ENCODE data around the gene PLEKHM1.
"Not testable (repeated sequence)": the region's sequence is repeated elsewhere in the genome, so short reads cannot be mapped to it uniquely, and the experiment has no call there.

DNA sequence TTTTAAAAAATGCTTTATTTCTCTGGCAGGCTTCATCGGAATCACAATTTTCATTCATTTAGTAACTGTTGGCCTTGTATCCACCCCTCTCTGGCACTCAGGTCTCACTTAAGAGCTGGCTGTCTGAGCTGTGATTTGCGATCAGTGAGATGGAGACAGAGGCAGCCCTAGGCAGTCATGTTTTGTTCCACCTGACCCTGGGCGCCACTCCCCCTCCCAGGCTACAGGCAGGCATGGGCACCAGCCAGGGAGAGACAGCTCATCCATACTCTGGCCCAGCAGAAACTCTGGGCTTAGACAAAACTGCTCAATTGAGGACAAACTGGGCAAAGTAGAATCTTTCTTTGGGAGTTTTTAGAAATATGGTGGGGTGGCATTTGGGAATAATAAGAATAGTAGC, 14.7 kb upstream of the PLEKHM1 start:
- TF ChIP-seq, protein P1, sequence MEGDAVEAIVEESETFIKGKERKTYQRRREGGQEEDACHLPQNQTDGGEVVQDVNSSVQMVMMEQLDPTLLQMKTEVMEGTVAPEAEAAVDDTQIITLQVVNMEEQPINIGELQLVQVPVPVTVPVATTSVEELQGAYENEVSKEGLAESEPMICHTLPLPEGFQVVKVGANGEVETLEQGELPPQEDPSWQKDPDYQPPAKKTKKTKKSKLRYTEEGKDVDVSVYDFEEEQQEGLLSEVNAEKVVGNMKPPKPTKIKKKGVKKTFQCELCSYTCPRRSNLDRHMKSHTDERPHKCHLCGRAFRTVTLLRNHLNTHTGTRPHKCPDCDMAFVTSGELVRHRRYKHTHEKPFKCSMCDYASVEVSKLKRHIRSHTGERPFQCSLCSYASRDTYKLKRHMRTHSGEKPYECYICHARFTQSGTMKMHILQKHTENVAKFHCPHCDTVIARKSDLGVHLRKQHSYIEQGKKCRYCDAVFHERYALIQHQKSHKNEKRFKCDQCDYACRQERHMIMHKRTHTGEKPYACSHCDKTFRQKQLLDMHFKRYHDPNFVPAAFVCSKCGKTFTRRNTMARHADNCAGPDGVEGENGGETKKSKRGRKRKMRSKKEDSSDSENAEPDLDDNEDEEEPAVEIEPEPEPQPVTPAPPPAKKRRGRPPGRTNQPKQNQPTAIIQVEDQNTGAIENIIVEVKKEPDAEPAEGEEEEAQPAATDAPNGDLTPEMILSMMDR (IDR thresholded peaks at IDR 0.05; ENCODE audit: low read depth, low read length), result not testable (repeated sequence)
- not testable (repeated sequence) for TF ChIP-seq POLR2A (IDR thresholded peaks at IDR 0.05; ENCODE audit: extremely low read depth, insufficient read length)
- TF ChIP-seq, protein P2, sequence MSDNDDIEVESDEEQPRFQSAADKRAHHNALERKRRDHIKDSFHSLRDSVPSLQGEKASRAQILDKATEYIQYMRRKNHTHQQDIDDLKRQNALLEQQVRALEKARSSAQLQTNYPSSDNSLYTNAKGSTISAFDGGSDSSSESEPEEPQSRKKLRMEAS (IDR thresholded peaks at IDR 0.05; ENCODE audit: low read depth, low read length), result not testable (repeated sequence)
